CD4-positive, alpha-beta T cell treated with Interleukin-17A for 4 hours (primary cell): ENCODE results near the gene TBC1D5.
"Not testable (repeated sequence)": the region's sequence is repeated elsewhere in the genome, so short reads cannot be mapped to it uniquely, and the experiment has no call there.

Experiments
- DNase-seq: peaks from one replicate; pipeline ENCODE4 v3.0.0-alpha.2; 2020; ENCODE audit warnings: mixed read lengths

The TBC1D5 gene

DNA sequence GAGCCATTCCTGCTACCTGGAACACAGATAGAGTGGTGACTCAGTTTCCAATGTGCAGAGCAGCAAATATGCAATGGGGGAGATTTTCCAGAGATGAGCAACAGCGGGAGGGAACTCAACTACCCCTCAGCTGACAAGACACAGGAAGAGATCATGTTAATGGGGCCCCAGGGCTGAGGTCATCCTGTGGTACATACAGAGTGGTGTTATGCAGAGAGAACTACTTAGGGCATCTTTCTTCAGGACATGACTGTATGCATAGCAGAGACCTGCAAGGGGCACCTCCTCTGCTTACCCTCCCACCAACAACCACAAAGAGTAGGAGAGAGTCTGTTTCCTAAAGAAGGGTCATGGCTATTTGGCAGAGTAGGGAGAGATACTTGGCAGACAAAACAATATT lies 6.8 kb upstream of the TBC1D5 start:
- DNase-seq = peak; percentile 19

DNA sequence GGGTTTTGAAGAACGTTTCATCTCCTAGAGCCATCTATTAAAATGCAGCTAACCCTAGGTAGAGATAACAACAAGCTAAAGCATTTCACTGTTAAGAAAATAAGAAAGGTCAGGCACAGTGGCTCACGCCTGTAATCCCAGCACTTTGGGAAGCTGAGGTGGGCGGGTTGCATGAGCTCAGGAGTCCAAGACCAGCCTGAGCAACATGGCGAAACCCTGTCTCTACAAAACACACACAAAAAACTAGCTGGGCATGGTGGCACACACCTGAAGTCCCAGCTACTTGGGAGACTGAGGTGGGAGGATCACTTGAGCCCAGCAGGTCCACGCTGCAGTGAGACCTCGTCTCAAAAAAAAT lies 5.4 kb upstream of the TBC1D5 start:
- DNase-seq = no peak

DNA sequence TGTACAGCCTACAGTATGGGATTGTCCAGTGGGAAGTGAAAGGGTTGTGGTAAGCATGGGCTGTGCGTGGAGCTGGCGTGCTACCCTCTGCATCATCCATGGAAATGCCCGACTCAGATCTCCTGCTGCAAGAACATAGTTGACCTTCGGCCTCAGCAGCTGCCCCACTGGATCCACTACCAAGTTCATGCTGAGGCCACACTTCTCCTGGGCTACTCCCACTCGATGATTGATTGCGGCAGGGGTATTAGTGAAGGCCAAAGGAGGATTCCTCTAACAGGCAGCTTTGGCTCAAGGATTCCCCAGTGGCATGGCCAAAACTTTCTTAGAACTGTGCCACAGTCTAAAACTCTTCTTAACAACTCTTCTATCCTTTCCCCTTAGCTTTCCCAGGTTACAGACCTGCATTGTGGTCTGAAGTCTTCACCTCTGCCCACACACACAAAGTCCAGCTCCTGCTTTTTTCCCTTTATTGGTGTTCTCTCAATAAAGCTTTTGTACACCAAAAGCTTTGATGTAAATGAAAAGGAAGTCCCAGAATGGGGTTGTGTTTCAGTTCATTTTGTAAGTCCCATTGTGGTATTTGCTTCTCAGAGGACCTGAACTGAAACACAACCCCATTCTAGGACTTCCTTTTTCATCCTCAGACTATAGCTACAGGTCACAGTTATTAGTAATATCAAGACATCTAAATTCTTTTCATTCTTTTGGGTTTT lies 4.9 kb upstream of the TBC1D5 start:
- no peak for DNase-seq

- DNase-seq = no peak
Measured at GRCh38 chr3:17745894-17746293, 3.5 kb upstream of the TBC1D5 start.

DNA sequence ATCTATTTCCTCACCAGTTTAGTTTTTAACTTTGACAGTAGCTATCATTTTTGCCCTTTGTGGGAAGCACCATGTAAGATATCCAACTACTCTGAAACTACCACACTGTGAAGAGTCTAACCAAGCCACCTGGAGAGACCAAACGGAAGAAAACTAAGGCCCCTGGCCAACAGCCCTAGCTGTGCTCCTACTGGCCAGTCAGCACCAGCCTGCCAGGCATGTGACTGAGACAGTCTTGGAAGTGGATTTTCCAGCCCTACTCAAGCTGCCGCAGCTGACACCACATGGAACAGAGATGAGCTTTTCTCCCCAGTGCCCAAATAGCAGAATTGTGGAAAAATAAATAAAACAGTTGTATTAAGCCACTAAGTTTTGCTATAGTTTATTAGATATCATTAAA lies 2.9 kb upstream of the TBC1D5 start:
- no peak for DNase-seq

GRCh38 chr3:17744693-17745092 lies 2.3 kb upstream of the TBC1D5 start:
- DNase-seq = no peak

GRCh38 chr3:17743658-17743995 lies 1.2 kb upstream of the TBC1D5 start:
- DNase-seq = no peak

DNA sequence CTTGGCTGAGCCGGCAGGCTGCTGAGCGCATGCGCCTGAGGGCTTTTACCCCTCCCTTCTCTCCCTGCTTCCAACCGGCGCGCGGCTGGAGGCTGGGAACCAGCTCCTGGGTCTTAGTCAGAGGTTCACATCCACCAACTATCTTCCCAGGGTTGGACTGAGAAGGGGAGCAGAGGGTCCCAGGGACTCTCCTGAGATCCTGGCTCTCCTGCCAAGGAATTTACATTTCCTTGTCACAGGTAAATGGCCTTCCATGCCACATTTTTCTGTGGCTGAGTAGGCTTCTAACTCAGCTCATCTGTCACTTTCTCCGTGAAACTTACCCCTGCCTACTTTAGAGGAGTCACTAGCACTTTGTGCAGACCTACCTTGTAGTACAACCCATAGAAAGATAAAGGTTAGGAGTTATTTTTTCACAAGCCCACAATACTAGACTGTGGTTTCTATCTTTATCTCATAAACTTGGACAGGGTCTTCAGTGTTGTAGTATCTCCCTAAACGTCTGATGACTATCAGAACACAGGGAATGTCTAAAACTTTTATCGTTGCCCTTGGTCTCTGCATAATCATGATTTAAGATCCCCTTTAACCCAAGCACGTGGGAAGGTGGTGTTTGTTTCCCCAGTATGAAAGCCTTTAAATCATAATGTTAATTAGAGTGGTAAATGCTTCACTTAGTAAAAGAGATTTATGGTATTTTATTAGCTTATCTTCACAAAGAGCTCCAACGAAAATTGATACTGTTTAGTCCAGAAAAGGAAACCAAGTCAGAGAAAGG lies 638 bp upstream of the TBC1D5 start:
- no peak for DNase-seq

DNA sequence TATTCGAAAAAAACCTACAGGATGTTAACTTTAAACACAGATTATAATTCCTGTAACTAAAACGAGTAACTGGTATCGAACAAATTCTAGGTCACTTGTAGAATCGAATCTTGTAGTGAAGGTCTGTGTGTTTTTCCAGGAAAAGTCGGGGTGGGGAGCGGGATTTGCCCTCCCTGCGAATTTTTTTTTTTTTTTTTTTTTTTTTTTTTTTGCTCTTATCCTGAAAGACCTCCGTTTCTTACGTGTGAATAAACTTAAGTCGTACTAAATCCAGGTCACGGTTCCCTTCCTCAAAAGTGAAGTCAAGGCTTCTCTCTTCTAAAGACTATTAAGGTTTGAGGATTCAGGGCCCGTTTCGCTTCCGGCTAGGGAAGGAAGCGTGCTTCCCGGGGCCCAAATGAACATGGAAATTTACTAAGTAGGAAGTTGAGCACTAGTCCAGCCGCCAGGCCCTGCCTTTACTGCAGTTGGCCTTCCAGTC lies 770 bp downstream of the TBC1D5 start:
- no peak for DNase-seq

GRCh38 chr3:17740721-17741141 lies 1.7 kb downstream of the TBC1D5 start:
- no peak for DNase-seq

- DNase-seq = no peak
Measured at GRCh38 chr3:17738921-17739320, 3.5 kb downstream of the TBC1D5 start.

GRCh38 chr3:17738219-17738618 lies 4.2 kb downstream of the TBC1D5 start:
- no peak for DNase-seq

- DNase-seq = no peak
Measured at GRCh38 chr3:17737591-17737990, 4.8 kb downstream of the TBC1D5 start.

- DNase-seq = not testable (repeated sequence)
Measured at GRCh38 chr3:17735362-17735761, 7.1 kb downstream of the TBC1D5 start.

- DNase-seq = no peak
Measured at GRCh38 chr3:17733768-17734167, 8.7 kb downstream of the TBC1D5 start.

DNA sequence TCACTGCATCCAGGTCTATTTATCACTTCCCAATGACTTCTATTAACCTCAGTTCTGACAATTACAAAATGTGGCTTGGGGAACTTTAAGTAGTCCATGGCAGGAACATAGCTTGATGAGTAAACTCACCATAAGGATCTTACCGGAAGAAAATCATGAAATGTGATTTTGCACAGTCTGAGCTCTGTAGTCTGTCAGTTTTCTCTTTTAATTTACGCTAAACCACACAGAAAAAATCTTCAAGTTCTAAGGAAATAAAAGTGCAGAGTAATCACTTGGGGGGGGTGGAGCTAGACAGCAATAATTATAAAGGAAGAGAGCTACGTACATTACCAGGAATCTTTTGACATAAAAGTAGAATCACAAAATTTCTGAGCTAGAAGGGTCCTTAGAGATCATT lies 9.2 kb downstream of the TBC1D5 start:
- DNase-seq = no peak

DNA sequence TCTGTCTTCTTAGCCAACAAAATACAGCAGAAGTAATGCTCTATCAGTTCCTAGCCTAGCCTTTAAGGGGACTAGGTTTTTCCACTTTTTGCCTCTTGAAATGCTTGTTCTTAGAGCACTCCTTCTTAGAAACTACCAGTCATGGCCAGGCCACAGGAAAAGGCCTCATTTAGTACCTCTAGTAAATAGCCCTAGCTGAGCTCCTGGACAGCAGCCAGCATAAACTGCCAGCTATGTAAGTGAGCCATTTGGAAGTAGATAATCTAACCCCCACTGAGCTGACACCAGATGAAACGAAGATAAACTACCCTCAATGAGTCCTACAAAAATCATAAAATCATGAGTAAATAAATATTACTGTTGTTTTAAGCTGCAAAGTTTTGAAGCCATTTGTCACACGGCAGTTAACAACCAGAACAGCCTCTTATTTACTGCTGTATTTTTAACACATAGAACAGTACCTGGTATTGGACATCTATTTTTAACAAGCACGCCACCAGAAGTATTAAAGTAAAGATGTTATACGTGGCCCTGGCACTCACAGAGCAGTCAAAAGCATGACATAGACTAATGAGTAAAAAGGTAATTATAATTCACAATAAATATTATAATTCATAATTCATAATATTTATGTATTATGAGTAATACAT lies 12.0 kb downstream of the TBC1D5 start:
- DNase-seq = no peak

DNA sequence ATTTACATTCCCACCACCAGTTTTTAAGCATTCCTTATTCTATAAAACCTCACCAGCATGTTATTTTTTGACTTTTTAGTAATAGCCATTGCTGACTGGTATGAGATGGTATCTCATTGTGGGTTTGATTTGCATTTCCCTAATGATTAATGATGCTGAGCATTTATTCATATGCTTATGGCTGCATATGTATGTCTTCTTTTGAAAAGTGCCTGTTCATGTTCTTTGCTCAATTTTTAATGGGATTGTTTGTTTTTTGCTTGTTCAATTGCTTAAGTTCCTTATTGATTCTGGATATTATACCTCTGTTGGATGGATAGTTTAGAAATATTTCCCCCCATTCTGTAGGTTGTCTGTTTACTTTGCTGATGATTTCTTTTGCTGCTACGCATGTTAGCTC lies 16.1 kb downstream of the TBC1D5 start:
- DNase-seq = no peak

DNA sequence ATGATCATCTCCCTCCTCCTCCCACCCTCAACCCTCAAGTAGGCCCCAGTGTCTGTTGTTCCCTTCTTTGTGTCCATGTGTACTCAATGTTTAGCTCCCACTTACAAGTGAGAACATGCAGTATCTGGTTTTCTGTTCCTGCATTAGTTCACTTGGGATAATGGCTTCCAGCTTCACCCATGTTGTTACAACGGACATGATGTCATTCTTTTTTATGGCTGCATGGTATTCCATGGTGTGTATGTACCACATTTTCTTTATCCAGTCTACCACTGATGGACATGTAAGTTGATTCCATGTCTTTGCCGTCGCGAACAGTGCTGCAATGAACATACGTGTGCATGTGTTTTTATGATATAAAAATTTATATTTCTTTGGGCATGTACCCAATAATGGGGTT lies 16.6 kb downstream of the TBC1D5 start:
- DNase-seq = not testable (repeated sequence)

DNA sequence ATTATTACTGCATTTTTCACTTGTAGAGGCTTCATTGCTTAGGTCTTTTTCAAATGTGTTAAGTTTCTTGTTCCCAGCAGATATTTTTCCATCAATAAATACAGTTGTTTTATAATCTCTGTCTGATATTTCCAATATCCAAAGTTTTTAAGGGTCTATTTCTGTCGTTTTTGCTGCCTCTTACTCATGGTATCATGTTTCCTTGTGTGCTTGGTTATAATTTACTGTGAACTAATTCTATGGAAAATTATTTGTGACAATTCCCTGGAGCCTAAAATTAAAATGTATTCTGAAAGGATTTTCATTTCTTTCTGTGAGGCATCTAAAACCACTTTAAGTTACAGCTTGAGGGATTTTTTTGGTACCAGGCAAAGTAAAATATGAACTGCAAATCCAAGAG lies 17.5 kb downstream of the TBC1D5 start:
- no peak for DNase-seq

GRCh38 chr3:17724122-17724521 lies 18.3 kb downstream of the TBC1D5 start:
- no peak for DNase-seq

DNA sequence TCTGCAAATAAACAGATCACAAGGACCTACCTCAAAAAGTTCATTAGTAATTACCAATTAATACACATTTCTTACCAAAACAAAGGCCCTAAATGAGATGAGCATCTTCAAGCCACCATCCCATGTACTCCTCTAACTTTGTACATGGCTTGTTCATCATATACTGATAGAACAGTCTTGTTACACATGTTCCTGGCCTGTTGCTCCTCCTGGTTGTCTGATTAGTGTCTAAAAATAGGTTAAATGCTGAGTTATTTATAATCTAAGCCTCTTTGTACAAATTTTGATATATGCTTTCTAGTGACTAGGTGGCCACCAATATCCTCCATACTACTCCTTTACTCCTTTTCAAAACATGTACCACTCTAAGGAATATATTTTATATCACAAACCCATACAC lies 25.0 kb downstream of the TBC1D5 start:
- DNase-seq = no peak

DNA sequence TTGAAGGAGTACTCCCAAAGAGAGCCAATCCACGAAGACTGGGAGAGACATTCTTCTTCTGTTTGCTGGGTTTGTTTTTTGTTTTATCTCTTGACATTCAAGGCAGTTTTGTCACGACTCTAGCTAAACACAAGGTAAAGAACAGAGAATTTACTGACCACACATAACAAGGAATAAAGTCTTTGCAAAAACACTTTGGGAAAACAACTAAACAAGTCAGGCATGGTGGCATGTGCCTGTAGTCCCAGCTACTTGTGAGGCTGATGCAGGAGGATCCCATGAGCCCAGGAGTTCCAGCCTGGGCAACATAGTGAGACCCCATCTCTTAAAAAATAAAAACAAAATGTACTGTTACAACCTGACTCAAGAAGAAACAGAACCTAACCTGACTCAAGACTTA lies 28.0 kb downstream of the TBC1D5 start:
- no peak for DNase-seq

GRCh38 chr3:17709236-17709810 lies 33.1 kb downstream of the TBC1D5 start:
- no peak for DNase-seq
